Left cardiac atrium (tissue), 4 donors: Measurements from ENCODE around the gene CAPN10. TPM values are rescaled to one million over a fixed set of nuclear protein-coding genes. Genes with fewer than 3 reads are reported as not detected.

Source experiments
- ATAC-seq, 2 donors: fragments of 200-7000 bp; cut with Tn5 transposase; one replicate each; pipeline ENCODE4 v1.9.1; 2020; ENCODE audit warnings: mild to moderate bottlenecking in 2 of 2, moderate library complexity in 2 of 2
- DNase-seq: peaks from one replicate; pipeline ENCODE4 v3.0.0-alpha.2; 2020
- intact Hi-C, 2 donors: fragments of 100-400 bp; cut with DNase I; formaldehyde crosslinking; loops; one replicate each; pipeline versions ENCODE4 v1.14.1 to v1.15.1; 2022 to 2023
- total RNA-seq, 2 donors: library from RNA; stranded (reverse); fragmentation: NEBNext Ultra II Directional; extraction: Animal tissue kit (Norgen Biotek cat#: 25700); gene quantifications; one replicate each; pipeline ENCODE4 v1.2.1, GENCODE V29; 2021
- donor health status: DM: no; HTN: yes; CAD: no.
- donor health status: DM: no; HTN: yes; CAD: no; lungs with severe emphysema.
- donor health status: DM: yes; HTN: yes; CAD: no.
- donor health status: Dilated cardiomyopathy.

CAPN10 gene
- total RNA-seq, 2 donors from 2014 or later = 17.9 to 26.6 TPM

GRCh38 chr2:240628507-240628807 lies 41.9 kb downstream of the CAPN10 start:
- intact Hi-C loops = no loop called here
- DNase-seq = no peak
- ATAC-seq = no peak

GRCh38 chr2:240628808-240629618 lies 42.5 kb downstream of the CAPN10 start:
- peak; percentile 18 for DNase-seq
- no peak for ATAC-seq
- intact Hi-C loops = no loop called here

- intact Hi-C loops = no loop called here
- DNase-seq (no peak), ATAC-seq (no peak)
Measured at GRCh38 chr2:240629619-240629967, 43.1 kb downstream of the CAPN10 start.

- peak; percentile 17 for DNase-seq
- no peak for ATAC-seq
- intact Hi-C loops = no loop called here
Measured at GRCh38 chr2:240629968-240630770, 43.6 kb downstream of the CAPN10 start.

GRCh38 chr2:240630771-240631547 lies 44.4 kb downstream of the CAPN10 start:
- intact Hi-C loops = no loop called here
- DNase-seq (no peak), ATAC-seq (no peak)

GRCh38 chr2:240631548-240632305 lies 45.2 kb downstream of the CAPN10 start:
- DNase-seq (no peak), ATAC-seq (no peak)
- intact Hi-C loops = no loop called here

- no peak for DNase-seq
Measured at GRCh38 chr2:240632306-240632721, 45.8 kb downstream of the CAPN10 start.

GRCh38 chr2:240635121-240635997 lies 48.8 kb downstream of the CAPN10 start:
- intact Hi-C loops = no loop called here
- ATAC-seq (no peak), DNase-seq (no peak)

More at GRCh38 chr2:240632306-240632721, 45.8 kb downstream of the CAPN10 start:
- intact Hi-C loops = no loop called here
- no peak for ATAC-seq

- intact Hi-C loops = no loop called here
- DNase-seq = no peak
- ATAC-seq = no peak
Measured at GRCh38 chr2:240635998-240636547, 49.5 kb downstream of the CAPN10 start.

- intact Hi-C loops = no loop called here
- no peak for DNase-seq
- ATAC-seq = no peak
Measured at GRCh38 chr2:240636563-240637115, 50.1 kb downstream of the CAPN10 start.

GRCh38 chr2:240637116-240637900 lies 50.8 kb downstream of the CAPN10 start:
- ATAC-seq (no peak), DNase-seq (no peak)
- intact Hi-C loops = no loop called here

GRCh38 chr2:240637901-240638345 lies 51.4 kb downstream of the CAPN10 start:
- ATAC-seq (no peak), DNase-seq (no peak)
- intact Hi-C loops = no loop called here

- ATAC-seq = peak in 1 of 2 donors; percentile 46
- intact Hi-C loops = no loop called here
- DNase-seq = no peak
Measured at GRCh38 chr2:240638512-240639160, 52.1 kb downstream of the CAPN10 start.

GRCh38 chr2:240639566-240639965 lies 53.0 kb downstream of the CAPN10 start:
- DNase-seq = no peak
- intact Hi-C loops = no loop called here
- ATAC-seq = no peak

- DNase-seq (no peak), ATAC-seq (no peak)
- intact Hi-C loops = no loop called here
Measured at GRCh38 chr2:240640939-240641338, 54.4 kb downstream of the CAPN10 start.

- no peak for DNase-seq
- intact Hi-C loops = no loop called here
- no peak for ATAC-seq
Measured at GRCh38 chr2:240642061-240642805, 55.7 kb downstream of the CAPN10 start.
